B cell (primary cell): ENCODE data around the gene GARS1. TPM values are rescaled to one million over a fixed set of nuclear protein-coding genes. Genes with fewer than 3 reads are reported as not detected.

ENCODE experiments used
- ATAC-seq: fragments of 200-7000 bp; cut with Tn5 transposase; one replicate; pipeline ENCODE4 v1.10.0; 2021; ENCODE audit warnings: low read depth, mild to moderate bottlenecking, moderate number of reproducible peaks, moderate library complexity
- CTCF ChIA-PET: fragments of 350-600 bp; sonication (Branson Sonifier 250); formaldehyde crosslinking; loops from one replicate; lab custom pipeline; 2021; ENCODE audit warnings: antibody characterized with exemption, inconsistent platforms; lab: Charles Lee
- POLR2A ChIA-PET: fragments of 350-600 bp; sonication (Branson Sonifier 250); formaldehyde crosslinking; loops from one replicate; lab custom pipeline; 2021; ENCODE audit warnings: antibody characterized with exemption; lab: Charles Lee
- DNase-seq: peaks from one replicate; pipeline ENCODE4 v3.0.0; 2013
- H2AFZ ChIP-seq: 2 replicates; pipeline ENCODE4 v1.6.1; 2012; ENCODE audit warnings: mild to moderate bottlenecking, low read depth, low read length; ENCODE audit not compliant: insufficient read depth, poor library complexity, severe bottlenecking
- H3K27ac ChIP-seq, 2 donors: 1 replicate in 1 of 2; 2 replicates in 1 of 2; pipeline ENCODE4 v1.5.1; 2012 to 2013; ENCODE audit warnings: low read length in 2 of 2, mild to moderate bottlenecking in 2 of 2, moderate library complexity in 1 of 2
- H3K27me3 ChIP-seq, 4 experiments: fragments of 200-600 bp in 1 of 4; sonication (generic) in 1 of 4; replicated peaks in 1 of 4; 1 replicate in 2 of 4; 2 replicates in 2 of 4; pipeline versions ENCODE4 v1.6.1 to v1.7.0; 2013 to 2016; ENCODE audit warnings: low read length in 3 of 4, mild to moderate bottlenecking in 2 of 4, mixed read lengths in 1 of 4, moderate library complexity in 1 of 4; ENCODE audit not compliant: insufficient read depth in 4 of 4, control insufficient read depth in 3 of 4; ENCODE audit errors: control extremely low read depth in 1 of 4
- H3K36me3 ChIP-seq, 2 experiments: replicated peaks in 1 of 2; 1 replicate in 1 of 2; 2 replicates in 1 of 2; pipeline versions ENCODE4 v1.6.1 to v1.7.1; 2013; ENCODE audit warnings: low read length in 1 of 2; ENCODE audit not compliant: insufficient read depth in 2 of 2, control insufficient read depth in 1 of 2; ENCODE audit errors: control extremely low read depth in 1 of 2, extremely low read depth in 1 of 2
- H3K4me1 ChIP-seq, 2 donors: fragments of 200-600 bp in 1 of 2; sonication (generic) in 1 of 2; 1 replicate in 1 of 2; 2 replicates in 1 of 2; pipeline versions ENCODE4 v1.5.1 to v1.6.1; 2013 to 2017; ENCODE audit warnings: low read length in 2 of 2; ENCODE audit not compliant: control insufficient read depth in 2 of 2, insufficient read depth in 2 of 2
- H3K4me2 ChIP-seq: replicated peaks from 2 replicates; pipeline ENCODE3; 2012; ENCODE audit warnings: mild to moderate bottlenecking, low read depth, low read length; ENCODE audit not compliant: poor library complexity, severe bottlenecking
- H3K4me3 ChIP-seq, 5 experiments: fragments of 200-600 bp in 1 of 5; sonication (generic) in 1 of 5; 1 replicate in 3 of 5; 2 replicates in 2 of 5; pipeline versions ENCODE4 v1.5.1 to v1.7.0; 2011 to 2016; ENCODE audit warnings: low read length in 4 of 5, mild to moderate bottlenecking in 4 of 5, low read depth in 2 of 5, control low read depth in 1 of 5, moderate library complexity in 1 of 5; ENCODE audit not compliant: insufficient read depth in 1 of 5; ENCODE audit errors: control extremely low read depth in 1 of 5, extremely low read depth in 1 of 5
- H3K79me2 ChIP-seq: fragments of 200-600 bp; sonication (generic); one replicate; pipeline ENCODE4 v1.6.0; 2016; ENCODE audit warnings: low read length; ENCODE audit not compliant: control insufficient read depth, insufficient read depth
- H3K9ac ChIP-seq: fragments of 200-600 bp; sonication (generic); 2 replicates; pipeline ENCODE4 v1.6.1; 2017; ENCODE audit warnings: mild to moderate bottlenecking, low read length, moderate library complexity
- H3K9me3 ChIP-seq, 3 donors: one replicate each; pipeline versions ENCODE4 v1.6.1 to v1.7.1; 2013; ENCODE audit warnings: low read length in 2 of 3; ENCODE audit not compliant: control insufficient read depth in 2 of 3, insufficient read depth in 1 of 3; ENCODE audit errors: control extremely low read depth in 1 of 3
- H4K20me1 ChIP-seq: 2 replicates; pipeline ENCODE4 v1.6.0; 2012; ENCODE audit warnings: mild to moderate bottlenecking, low read length; ENCODE audit not compliant: insufficient read depth, control insufficient read depth, poor library complexity, severe bottlenecking
- H3K27ac Mint-ChIP-seq: one replicate; pipeline ENCODE4 v1.8.0; 2021; ENCODE audit warnings: mixed read lengths
- H3K27me3 Mint-ChIP-seq: one replicate; pipeline ENCODE4 v1.8.0; 2021; ENCODE audit warnings: mixed read lengths
- H3K4me1 Mint-ChIP-seq: one replicate; pipeline ENCODE4 v1.8.0; 2021; ENCODE audit warnings: mixed read lengths
- H3K4me3 Mint-ChIP-seq: one replicate; pipeline ENCODE4 v1.8.0; 2021; ENCODE audit warnings: mixed read lengths
- H3K9me3 Mint-ChIP-seq: one replicate; pipeline ENCODE4 v1.8.0; 2022; ENCODE audit warnings: mixed read lengths; ENCODE audit not compliant: insufficient read depth
- CTCF ChIP-seq: fragments of 200-600 bp; IDR thresholded peaks from one replicate; pipeline ENCODE4 v1.8.0; 2022; ENCODE audit warnings: antibody characterized with exemption, mild to moderate bottlenecking
- EZH2 ChIP-seq: IDR thresholded peaks from 2 replicates; pipeline ENCODE4 v1.6.1; 2012; ENCODE audit warnings: borderline replicate concordance, low read depth, mild to moderate bottlenecking, moderate library complexity, low read length; ENCODE audit not compliant: insufficient read depth, poor library complexity, severe bottlenecking
- WGBS: methylation state at CpG from one replicate; pipeline ENCODE4 v1.1.5; 2013; ENCODE audit warnings: missing lambda C conversion rate; ENCODE audit not compliant: insufficient coverage; 5-methylcytosine and 5-hydroxymethylcytosine counted together
- intact Hi-C: fragments of 100-400 bp; cut with micrococcal nuclease; formaldehyde crosslinking; loops from one replicate; pipeline ENCODE4 v1.10.0; 2022
- polyA plus RNA-seq: library from polyadenylated mRNA; depleted of rRNA; stranded (reverse); fragments of >200 nt; gene quantifications from 2 replicates; pipeline ENCODE4 v1.2.3, GENCODE V29; 2012
- total RNA-seq, 2 donors: library from RNA; stranded (reverse); fragments of 120-200 nt in 1 of 2; gene quantifications; 1 replicate in 1 of 2; 2 replicates in 1 of 2; pipeline versions ENCODE4 v1.2.3 to v1.2.4, GENCODE V29; 2013 to 2022

The GARS1 gene
- total and polyA plus RNA-seq, 2 donors (not counting 1 experiment from before 2014, with no cell fraction given): 54.9 to 61.7 TPM

- no peaks in the 10 kb centered on the region for H3K9me3 ChIP-seq
- no peaks in the 10 kb centered on the region for H4K20me1 ChIP-seq
- no peaks in the 10 kb centered on the region for H3K27me3 ChIP-seq
- no peak overlapping the region for H2AFZ ChIP-seq
- CTCF ChIA-PET: interaction anchor here (1.1 kb wide), 1 partner anchor 11 kb away, joined by 5 read pairs; no protein-coding TSS in a partner anchor
- H3K4me3 ChIP-seq: no peak overlapping the region
- WGBS: 100% methylated on average over 2 of the region's 3 CpGs
- intact Hi-C loops: no loop called here
- Mint-ChIP-seq H3K4me3 (no peak overlapping the region), H3K4me1 (peaks cover 5% of the 10 kb centered on the region), H3K27ac (no peak overlapping the region), H3K27me3 (no peaks in the 10 kb centered on the region), H3K9me3 (no peaks in the 10 kb centered on the region)
- no peak for DNase-seq
- H3K27ac ChIP-seq: no peak overlapping the region
- POLR2A ChIA-PET: no interaction called here
- peaks cover 3 to 4% of the 10 kb centered on the region in 2 donors for H3K4me1 ChIP-seq
- no peak for ATAC-seq
- no peak for TF ChIP-seq CTCF
- TF ChIP-seq EZH2: no peak
- peaks cover 0 to 7% of the 10 kb centered on the region in 2 experiments for H3K36me3 ChIP-seq
- H3K4me2 ChIP-seq: no peak overlapping the region
- H3K79me2 ChIP-seq: no peaks in the 10 kb centered on the region
- H3K9ac ChIP-seq: no peak overlapping the region
Observed at GRCh38 chr7:30553546-30553945, 41.1 kb upstream of the GARS1 start.

GRCh38 chr7:30555525-30555924 is 39.2 kb upstream of the GARS1 start:
- no peaks in the 10 kb centered on the region for H3K9me3 ChIP-seq
- no peak overlapping the region for H3K27ac ChIP-seq
- peaks cover 5% of the 10 kb centered on the region for H3K4me1 Mint-ChIP-seq
- no peak overlapping the region for H3K4me3 Mint-ChIP-seq
- peaks cover 0 to 7% of the 10 kb centered on the region in 2 experiments for H3K36me3 ChIP-seq
- no peaks in the 10 kb centered on the region for H3K27me3 Mint-ChIP-seq
- H3K9ac ChIP-seq: no peak overlapping the region
- CTCF ChIA-PET: interaction anchor here (0.9 to 1.8 kb wide), 3 partner anchors 9 to 10 kb away, joined by 3 to 4 read pairs (median 3); no protein-coding TSS in a partner anchor
- H3K79me2 ChIP-seq: no peaks in the 10 kb centered on the region
- no CpG with 5 or more reads among the region's 2 CpGs for WGBS
- H3K27ac Mint-ChIP-seq: no peak overlapping the region
- H2AFZ ChIP-seq: no peak overlapping the region
- no peaks in the 10 kb centered on the region for H3K27me3 ChIP-seq
- H3K4me3 ChIP-seq: no peak overlapping the region
- no peak for DNase-seq
- no peak for ATAC-seq
- POLR2A ChIA-PET: no interaction called here
- H4K20me1 ChIP-seq: no peaks in the 10 kb centered on the region
- TF ChIP-seq EZH2: no peak
- no peak for TF ChIP-seq CTCF
- H3K4me2 ChIP-seq: no peak overlapping the region
- no peaks in the 10 kb centered on the region for H3K9me3 Mint-ChIP-seq
- intact Hi-C loops: no loop called here
- peaks cover 3 to 4% of the 10 kb centered on the region in 2 donors for H3K4me1 ChIP-seq
